HG03108 (cell line): ENCODE results near the gene TTC13.
"Not testable (repeated sequence)": the region's sequence is repeated elsewhere in the genome, so short reads cannot be mapped to it uniquely, and the experiment has no call there.

Source experiments
- ATAC-seq: cut with Tn5 transposase; IDR thresholded peaks from one replicate; pipeline ENCODE4 v1.9.1; 2021; ENCODE audit warnings: moderate library complexity; ENCODE audit not compliant: unreplicated experiment

TTC13 gene

DNA sequence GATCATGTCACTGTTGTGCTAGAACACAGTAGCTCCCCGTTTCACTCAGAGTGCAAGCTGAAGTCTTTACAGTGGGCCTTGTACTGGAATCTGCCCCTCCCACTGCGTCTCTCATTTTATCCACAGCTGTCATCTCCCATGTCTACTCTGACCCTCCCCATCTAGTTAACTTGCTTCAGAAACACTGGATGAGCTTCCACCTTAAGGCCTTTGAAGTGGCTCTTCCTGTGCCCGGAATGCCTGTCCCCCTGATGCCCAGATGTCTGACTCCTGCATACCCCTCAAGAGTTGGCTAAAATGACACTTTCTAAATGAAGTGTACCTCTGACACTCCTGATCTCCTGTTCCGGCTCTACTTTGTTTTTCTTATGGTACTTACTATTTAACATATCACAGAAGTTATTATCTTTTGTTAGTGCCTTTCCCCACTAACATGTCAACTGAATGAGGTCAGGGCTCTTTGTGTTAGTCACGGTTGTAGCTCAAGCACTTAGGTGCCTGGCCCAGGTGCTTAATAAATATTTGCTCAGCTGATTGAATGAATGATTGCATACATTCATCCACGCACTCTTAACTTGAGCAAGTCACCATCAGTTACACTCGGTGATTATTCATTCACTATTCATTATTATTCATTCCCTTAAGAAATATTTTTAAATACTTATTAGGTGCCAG, 13.6 kb upstream of the TTC13 start:
- no peak for ATAC-seq

DNA sequence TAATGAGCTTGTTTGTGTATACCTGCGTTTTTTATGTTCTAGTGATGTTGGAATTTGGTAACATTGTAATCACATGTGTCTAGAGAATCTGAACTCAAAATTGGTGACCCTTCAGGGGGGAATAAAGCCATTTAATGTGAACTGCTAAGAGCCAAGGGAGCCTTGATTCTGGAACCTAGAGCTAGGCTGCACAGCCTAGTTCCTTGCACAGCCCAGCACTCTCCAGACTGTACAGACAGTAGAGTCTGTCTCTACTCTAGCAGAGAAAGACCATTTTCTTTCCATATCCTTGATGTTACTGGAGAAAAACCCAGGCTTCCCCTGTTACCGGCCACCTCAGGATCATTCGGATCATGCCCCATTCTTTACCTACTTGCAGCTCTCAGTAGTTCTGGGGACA, 8.8 kb upstream of the TTC13 start:
- ATAC-seq, result no peak

DNA sequence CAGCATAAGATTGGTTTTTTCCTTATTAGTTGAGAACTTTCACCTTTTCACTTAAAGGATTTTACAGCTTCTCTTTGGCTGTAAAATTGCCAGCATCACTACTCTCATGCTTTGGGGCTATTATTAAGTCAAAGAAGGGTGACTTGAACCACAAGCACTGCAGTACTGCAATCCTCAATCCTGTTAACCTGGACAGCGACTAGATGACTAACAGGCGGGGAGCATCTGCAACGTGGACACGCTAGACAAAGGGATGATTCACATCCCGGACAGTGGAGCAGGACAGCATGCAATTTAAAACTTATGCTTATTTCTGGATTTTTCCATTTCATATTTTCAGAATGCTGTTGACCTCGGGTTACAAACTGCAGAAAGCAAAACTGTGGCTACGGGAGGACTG, 8.3 kb upstream of the TTC13 start:
- no peak for ATAC-seq

DNA sequence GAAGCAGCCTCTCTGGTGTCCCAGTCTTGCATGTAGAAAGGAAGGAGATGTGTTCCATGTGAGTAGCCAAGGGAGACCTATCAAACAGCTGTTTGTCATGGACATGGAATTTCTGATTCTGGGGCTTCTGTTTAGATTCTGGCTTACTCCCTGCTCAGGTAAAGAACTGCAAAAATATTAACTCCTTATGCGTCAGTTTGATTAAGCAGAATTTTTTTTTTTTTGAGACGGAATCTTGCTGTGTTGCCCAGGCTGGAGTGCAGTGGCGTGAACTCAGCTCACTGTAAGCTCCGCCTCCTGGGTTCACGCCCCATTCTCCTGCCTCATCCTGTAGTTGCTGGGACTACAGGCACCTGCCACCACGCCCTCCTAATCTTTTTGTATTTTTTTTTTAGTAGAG, 7.0 kb upstream of the TTC13 start:
- ATAC-seq, result no peak

DNA sequence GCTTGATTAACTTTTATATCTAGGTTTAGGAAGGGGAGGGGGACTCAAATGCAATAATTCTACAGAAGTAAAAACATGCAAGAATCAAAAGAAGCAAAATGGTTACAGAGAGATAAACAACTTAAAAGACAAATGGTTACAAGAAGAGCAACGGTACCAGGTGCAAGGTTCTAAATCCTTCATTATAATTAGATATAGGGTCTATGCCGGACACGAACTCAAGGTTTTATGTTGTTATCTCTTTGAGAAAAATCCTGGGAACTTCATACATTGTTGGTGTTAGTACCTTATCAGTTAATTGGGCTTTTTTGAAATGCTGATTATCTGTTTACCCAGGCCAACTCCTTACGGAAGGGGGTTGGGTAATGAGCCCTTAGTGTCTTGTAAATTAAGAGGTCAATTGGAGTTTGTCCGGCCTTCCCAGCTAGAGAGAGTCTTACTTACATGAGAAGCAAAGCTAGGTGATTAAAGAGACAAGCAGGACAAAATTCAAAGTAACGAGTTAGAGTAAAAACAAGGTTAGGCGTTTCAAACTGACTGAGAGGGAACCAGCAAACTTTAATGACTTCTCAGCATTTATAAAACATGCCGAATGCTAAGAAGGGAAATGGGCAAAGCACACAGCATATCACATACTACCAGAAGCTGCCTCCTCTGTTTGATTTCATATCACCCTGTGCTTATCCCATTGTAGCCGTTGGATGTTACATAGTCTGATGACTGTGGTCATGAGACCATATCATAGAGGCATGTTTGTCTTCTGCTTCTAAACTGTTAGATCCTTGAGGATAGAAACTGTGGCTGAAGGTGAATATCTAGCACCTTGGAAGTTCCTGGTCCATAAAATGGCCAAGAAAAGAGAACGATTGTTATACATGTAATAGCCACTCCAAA, 6.2 kb upstream of the TTC13 start:
- not testable (repeated sequence) for ATAC-seq

DNA sequence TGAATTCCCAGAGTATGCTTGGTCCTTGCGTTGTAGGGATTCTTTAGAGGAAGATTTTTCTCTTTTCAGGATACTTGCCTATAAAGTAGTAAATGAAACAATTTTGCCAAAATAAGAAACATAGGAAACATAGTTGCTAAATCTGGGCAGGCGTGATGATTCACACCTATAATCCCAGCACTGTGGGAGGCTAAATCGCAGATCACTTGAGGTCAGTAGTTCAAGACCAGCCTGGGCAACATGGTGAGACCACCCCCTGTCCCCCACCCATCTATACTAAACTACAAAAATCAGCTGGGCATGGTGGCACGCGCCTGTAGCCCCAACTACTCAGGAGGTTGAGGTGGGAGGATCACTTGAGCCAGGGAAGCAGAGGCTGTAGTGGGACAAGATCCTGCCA, 5.2 kb upstream of the TTC13 start:
- ATAC-seq, result no peak

DNA sequence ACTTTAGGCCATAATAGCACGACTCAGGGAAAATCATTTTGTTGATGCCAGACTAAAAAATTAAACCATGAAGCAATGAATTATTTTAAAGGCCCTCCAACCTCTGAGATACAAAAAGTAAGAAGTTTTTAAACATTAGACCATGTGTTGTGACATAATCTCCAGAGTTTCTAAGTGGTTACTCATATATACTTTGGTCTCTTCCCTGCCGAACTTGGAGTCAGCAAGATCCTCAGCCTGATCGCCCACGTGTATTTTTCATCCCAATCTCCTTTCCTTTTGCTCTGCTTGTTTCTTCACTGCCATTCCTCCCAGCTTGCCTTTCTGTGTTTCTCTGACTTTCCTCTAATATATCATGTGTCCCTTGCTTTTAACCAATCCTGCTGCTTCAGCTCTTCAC, 4.0 kb upstream of the TTC13 start:
- ATAC-seq, result no peak

DNA sequence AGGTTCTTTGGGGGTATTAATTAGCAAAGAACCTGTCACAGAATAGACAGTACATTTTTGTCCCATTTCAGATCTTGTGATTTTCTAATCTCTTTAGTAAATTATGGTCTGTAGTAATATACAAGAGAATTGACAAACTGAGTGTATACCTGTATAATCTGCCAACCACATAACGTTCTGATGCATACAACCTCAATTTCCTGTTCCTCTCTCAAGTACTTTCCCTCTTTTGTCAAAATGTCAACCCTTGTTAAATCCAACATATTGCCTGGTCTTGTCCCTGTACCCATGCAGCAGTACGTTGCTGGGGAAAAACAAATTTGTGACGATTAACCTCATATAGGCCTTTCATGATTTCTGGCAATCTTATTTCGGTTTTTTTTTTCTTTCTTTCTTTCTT, 1.3 kb upstream of the TTC13 start:
- no peak for ATAC-seq

DNA sequence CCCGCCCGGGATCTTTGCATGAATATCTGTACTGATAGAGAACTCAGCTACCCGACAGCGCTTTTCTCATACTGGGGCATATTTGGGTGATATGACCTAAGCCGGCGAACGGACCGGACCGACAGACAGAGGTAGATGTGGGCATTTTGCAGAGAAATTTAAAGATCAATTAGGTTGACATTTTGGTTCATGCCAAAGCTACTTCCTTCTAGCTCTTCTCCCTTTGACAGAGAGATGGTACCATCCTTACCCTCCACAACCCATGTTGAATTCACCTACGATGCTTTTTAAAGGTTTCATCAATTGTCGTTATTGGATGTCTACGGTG, 692 bp upstream of the TTC13 start:
- no peak for ATAC-seq

DNA sequence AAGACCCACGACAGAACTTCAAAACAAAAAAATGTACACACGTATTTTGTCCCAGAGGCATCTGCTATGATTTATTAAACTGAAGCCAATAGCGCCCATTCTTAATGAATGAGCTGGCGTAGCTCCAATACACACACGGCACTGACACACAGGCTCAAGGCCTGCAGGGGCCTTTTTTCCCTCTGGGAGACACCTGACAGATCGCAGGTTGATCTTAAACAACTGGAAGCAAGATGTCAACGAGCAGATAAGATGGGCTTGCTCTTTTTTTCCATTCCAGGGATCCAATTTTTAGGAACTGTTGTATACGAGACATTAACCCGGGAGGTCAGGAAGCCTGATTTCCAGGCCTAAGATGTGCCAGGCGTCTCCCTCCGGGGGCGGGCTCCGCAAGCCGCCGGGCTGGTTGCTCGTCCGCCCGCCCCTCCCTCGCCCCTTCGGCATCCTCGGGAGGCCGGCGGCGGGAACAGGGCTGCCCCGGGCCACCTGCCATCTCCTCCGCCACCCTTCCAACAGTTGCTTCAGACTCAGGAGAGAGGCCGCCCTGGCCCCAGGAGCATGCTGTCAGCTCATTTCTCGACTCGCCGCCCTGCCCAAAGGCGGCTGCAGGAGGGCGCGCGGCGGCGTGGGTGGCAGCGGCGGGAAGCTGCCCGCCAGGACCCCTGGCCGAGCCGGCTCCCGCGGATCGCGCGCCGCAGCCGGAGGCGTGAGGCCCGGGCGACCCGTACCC, 735 bp downstream of the TTC13 start:
- peak; percentile 5 for ATAC-seq

DNA sequence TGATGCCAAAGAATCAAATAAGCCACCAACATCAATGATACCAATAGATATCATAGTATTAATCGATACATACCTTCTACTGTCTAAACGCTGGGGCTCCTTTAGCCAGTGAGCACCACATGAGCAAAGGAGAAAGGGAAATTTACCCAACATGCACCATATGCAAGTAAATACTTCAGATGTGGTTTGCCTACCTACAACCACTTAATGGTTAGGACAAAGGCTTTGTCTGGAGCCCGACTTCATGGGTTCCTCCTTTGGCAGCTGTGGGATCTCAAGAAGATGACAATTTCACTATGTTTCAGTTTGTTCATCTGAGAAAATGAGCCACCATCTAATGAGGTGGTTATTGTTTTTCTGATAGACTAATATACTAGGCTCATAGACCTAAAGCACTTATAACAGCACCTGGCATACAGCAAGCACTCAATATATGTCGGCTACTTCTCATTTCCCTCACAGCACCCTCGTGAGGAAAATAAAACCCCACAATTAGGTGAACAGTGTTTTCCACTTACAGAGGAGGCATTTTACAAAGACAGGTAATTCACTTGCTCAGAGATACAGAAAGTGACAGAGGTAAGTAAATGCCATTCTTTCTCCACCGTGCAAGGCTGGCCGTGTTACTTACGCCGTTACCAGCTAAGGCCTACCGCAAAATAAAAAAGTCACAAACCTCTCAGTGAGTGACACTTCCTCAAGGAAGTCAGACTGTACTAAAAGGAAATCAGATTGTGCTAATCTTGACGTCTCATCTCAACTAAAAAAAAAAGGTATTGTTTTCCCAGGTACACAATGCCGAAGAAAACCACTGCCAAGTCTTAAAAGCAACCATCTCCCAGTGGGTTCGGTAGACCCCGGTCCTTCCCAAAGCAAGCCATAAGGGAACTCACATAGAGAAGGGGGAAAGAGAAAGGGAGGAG, 1.6 kb downstream of the TTC13 start:
- no peak for ATAC-seq

DNA sequence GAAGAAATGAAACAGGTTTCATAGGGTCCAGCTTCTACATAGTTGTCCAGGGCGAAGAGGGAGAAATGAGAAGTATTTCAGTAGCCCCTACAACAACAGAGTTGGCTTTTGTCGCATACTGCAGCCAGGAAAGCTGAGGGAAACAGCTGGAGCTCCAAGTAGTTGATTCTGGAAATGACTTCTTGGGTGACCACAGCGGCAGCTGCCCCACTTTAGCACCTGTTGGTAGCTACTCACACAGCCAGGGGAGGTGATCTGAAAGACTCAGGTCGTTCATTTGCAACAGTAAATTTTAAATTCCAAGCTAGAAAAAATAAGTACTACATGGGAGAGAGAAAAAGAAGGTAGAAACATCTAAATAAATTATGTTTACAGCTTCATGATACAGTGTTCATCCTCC, 2.3 kb downstream of the TTC13 start:
- no peak for ATAC-seq

DNA sequence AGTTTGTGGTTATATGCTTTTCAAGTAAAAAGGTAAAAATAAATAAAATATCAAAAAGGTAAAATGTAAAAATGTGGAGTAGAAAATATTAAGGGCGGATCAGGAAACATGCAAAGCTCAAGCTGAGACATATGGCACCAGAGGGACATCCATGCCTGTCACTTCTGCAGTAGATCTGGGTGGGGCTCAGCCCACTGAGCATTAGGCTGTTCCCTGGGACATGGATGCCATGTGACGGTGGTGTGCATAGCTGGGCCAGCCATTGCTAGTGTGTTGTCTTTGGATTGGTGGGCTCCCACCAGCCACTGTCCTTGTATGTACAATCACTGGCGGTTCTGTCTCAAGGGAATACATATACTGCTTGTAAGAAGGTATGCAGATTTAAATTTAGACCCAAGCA, 3.0 kb downstream of the TTC13 start:
- ATAC-seq, result no peak

DNA sequence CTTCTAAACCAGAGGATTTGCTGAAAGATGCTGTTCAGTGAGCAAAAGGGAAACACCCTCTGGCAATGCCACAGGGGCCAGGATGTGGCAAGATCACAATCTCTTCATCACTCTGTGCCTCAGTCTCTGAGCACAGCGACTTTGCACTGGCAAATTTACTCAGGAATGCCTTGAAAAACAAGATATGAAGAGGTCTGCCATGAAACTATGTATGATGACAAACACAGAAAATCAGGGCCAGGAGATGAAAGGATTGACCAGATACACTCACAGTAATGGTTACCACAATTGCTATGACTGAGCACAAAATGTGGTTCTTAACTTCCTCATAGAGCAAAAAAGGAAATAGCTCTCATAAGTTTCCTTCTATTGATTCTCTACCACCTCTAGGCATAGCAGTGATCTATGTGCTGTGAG, 5.8 kb downstream of the TTC13 start:
- ATAC-seq, result peak; percentile 67

DNA sequence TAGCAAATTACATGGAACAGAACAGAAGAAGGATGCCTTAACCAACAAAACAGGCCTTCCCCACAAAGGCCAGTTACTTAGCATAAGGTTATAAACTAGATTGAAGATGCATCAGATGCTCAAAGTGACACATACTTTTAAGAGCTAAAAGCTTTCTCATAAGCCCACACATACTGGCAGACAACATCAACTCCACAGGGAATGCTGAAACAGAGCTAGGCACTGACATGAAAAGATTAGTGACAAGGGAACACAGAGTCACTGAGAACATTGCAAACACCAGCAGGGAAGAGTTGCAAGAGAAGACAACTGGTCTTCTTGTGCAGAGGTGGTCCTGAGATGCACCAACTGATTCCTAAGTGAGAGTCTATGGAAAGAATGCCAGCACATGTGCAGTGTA, 6.9 kb downstream of the TTC13 start:
- ATAC-seq, result no peak

DNA sequence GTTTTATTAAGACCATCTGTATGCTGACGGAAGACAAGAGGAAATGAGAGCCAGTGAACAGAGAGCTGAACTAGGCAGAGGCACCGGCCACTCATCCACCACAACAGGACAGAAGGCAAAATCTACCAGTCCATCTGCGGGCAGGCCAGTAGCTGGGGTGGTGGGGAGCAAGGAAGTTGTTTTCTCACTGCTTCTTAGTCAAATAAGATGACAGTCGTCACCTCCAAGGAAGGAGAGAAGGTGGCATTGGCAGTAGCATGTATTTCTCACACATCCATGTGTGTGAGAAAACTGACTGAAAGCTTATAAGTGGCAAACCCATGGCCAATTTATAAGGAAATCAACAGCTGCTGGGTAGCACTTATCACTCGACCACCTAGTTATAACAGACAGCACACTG, 8.2 kb downstream of the TTC13 start:
- no peak for ATAC-seq

DNA sequence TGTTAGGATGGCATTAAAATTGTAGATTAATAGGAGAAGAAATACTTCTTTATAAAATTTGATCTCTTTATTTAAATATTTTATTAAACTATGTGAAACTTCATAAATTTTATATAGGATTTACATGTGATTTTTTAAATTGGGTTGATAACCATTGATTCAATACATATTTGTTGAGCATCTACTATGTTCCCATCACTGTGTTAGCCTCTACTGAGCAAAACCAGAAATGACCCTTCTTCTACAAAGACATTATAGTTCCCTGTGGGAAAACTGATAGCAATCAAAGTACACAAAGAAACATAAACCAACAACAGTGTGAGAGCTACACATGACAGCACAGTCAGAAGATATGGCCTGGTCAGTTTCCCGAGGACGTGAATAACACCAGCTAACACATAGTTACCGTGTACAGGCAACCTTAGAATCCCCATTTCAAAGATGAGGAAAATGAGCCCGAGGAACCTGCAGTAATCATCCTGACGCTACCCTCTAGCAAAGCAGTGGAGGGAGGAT, 12.2 kb downstream of the TTC13 start:
- ATAC-seq, result no peak

DNA sequence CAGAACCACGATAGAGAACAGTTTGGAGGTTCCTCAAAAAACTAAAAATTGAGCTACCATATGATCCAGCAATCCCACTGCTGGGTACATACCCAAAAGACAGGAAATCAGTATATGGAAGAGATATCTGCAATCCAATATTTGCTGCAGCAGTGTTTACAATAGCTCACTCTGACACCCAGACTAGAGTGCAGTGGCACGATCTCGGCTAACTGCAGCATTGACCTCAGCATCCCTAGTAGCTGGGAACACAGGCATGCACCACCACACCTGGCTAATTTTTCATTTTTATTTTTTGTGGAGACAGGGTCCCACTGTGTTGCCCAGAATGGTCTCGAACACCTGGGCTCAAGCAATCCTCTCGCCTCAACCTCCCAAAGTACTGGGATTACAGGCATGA, 13.1 kb downstream of the TTC13 start:
- ATAC-seq, result no peak

DNA sequence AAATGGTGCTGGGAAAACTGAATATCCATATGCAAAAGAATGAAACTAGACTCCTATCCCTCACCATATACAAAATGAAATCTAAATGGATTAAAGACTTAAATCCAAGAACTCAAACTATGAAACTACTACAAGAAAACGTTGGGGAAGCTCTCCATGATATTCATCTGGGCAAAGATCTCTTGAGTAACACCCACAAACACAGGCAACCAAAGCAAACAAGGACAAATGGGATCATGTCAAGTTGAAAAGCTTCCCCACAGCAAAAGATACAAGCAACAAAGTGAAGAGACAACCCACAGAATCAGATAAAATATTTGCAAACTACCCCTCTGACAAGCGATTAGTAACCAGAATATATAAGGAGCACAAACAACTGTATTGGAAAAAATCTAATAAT, 13.8 kb downstream of the TTC13 start:
- ATAC-seq, result no peak

DNA sequence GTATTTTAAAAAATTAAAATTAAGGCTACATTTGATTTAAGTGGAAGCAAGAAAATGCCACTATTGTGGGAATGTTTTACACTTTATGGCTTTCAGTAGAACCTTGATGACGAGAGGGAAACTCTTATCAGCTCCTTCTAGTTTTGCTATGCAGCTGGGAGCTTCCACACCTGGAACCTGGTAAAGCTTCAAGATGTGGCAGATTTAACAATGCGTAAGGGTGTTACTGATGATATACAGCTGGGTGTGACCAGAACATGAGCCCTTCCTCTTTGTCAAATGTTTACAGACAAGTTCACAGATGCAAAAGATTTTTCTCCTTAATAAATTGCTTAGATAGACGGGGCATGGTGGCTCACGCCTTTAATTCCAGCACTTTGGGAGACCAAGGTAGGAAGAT, 20.3 kb downstream of the TTC13 start:
- ATAC-seq, result no peak

DNA sequence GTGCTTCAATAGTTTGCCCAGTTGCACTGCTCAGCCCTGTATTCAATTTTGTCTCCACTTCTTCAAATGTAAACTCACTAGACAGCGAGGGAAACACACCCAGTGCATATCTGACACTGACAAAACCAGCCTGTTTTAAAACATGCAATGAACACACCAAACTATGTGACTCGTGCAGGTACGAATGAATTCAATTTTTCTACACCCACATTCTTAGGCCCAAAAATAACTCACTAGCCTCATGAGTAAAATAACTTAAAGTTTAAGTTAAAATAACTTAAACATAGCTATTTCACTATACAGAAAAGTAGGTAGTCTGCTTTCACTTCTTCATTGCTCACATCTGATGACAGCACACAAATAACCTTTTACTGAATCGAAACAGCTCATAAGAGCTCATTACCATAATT, 21.1 kb downstream of the TTC13 start:
- ATAC-seq, result peak; percentile 76
